Endothelial cell of umbilical vein (primary cell): ENCODE data around the gene NUDCD3. TPM values are rescaled to one million over a fixed set of nuclear protein-coding genes. Genes with fewer than 3 reads are reported as not detected.

Experiments used
- BruUV-seq: library from RNA; stranded (reverse); fragments of 400-500 nt; replicated peaks from 2 replicates; lab custom pipeline; 2021; lab: Mats Ljungman, UMichigan
- CTCF ChIA-PET: fragments of 300-600, 350-600 bp; sonication (Branson Sonifier 250); formaldehyde crosslinking; loops from one replicate; lab custom pipeline; 2021; ENCODE audit warnings: antibody characterized with exemption, inconsistent platforms; lab: Charles Lee
- POLR2A ChIA-PET: fragments of 300-600, 350-600 bp; sonication (Branson Sonifier 250); formaldehyde crosslinking; loops from one replicate; lab custom pipeline; 2021; ENCODE audit warnings: antibody characterized with exemption, inconsistent platforms; lab: Charles Lee
- DNase-seq: peaks from one replicate; pipeline ENCODE4 v3.0.0-alpha.2; 2011; ENCODE audit warnings: low read depth, low spot score
- FAIRE-seq: peaks from 2 replicates; lab custom pipeline; 2011; peaks lifted over from hg19 to GRCh38; lab: Jason Lieb, UNC
- H2AFZ ChIP-seq: 2 replicates; pipeline ENCODE4 v1.6.0; 2012; ENCODE audit warnings: low read depth, low read length, control low read depth, inconsistent platforms
- H3K27ac ChIP-seq: 2 replicates; pipeline ENCODE4 v1.5.1; 2011; ENCODE audit warnings: low read depth, mild to moderate bottlenecking, control low read depth, low read length, moderate library complexity; ENCODE audit not compliant: insufficient read depth
- H3K27me3 ChIP-seq, 2 experiments: 2 replicates each; pipeline versions ENCODE4 v1.6.0 to v1.6.1; 2011; ENCODE audit warnings: low read length in 2 of 2, mixed read lengths in 1 of 2; ENCODE audit not compliant: control insufficient read depth in 2 of 2, insufficient read depth in 2 of 2
- H3K36me3 ChIP-seq, 2 experiments: 2 replicates in 1 of 2; 3 replicates in 1 of 2; pipeline ENCODE4 v1.5.1; 2011; ENCODE audit warnings: low read length in 2 of 2, mild to moderate bottlenecking in 1 of 2, moderate library complexity in 1 of 2; ENCODE audit not compliant: control insufficient read depth in 2 of 2, insufficient read depth in 2 of 2; ENCODE audit errors: extremely low read depth in 1 of 2
- H3K4me1 ChIP-seq: 3 replicates; pipeline ENCODE4 v1.5.1; 2011; ENCODE audit warnings: mild to moderate bottlenecking, low read length; ENCODE audit not compliant: control insufficient read depth, insufficient read depth; ENCODE audit errors: extremely low read depth
- H3K4me2 ChIP-seq: 2 replicates; pipeline ENCODE4 v1.6.1; 2011; ENCODE audit warnings: low read length, control low read depth, mixed read lengths; ENCODE audit not compliant: insufficient read depth
- H3K4me3 ChIP-seq, 3 experiments: fragments of 200-600 bp in 1 of 3; sonication (generic), shearing (Covaris generic) in 1 of 3; replicated peaks in 1 of 3; 2 replicates each; pipeline ENCODE4 v1.5.1; 2011 to 2016; ENCODE audit warnings: control low read depth in 3 of 3, low read length in 3 of 3, mild to moderate bottlenecking in 2 of 3, inconsistent platforms in 1 of 3, low read depth in 1 of 3, moderate library complexity in 1 of 3; ENCODE audit not compliant: insufficient read depth in 1 of 3
- H3K79me2 ChIP-seq: 2 replicates; pipeline ENCODE4 v1.6.0; 2012; ENCODE audit warnings: low read length, inconsistent platforms; ENCODE audit not compliant: control insufficient read depth, insufficient read depth
- H3K9ac ChIP-seq: replicated peaks from 2 replicates; pipeline ENCODE3; 2011; ENCODE audit warnings: low read length, control low read depth; ENCODE audit not compliant: insufficient read depth; ENCODE audit errors: extremely low read depth
- H3K9me1 ChIP-seq: replicated peaks from 3 replicates; pipeline ENCODE4 v1.6.0; 2011; ENCODE audit warnings: mild to moderate bottlenecking, low read length; ENCODE audit not compliant: control insufficient read depth, insufficient read depth; ENCODE audit errors: extremely low read depth
- H3K9me3 ChIP-seq: replicated peaks from 2 replicates; pipeline ENCODE4 v1.5.1; 2012; ENCODE audit warnings: low read length, inconsistent platforms; ENCODE audit not compliant: control insufficient read depth, insufficient read depth
- H4K20me1 ChIP-seq: replicated peaks from 2 replicates; pipeline ENCODE3; 2011; ENCODE audit warnings: mild to moderate bottlenecking, low read length; ENCODE audit not compliant: control insufficient read depth, insufficient read depth; ENCODE audit errors: extremely low read depth
- CTCF ChIP-seq, 2 donors: IDR thresholded peaks; 1 replicate in 1 of 2; 2 replicates in 1 of 2; pipeline ENCODE4 v1.5.1; 2011; ENCODE audit warnings: low read length in 2 of 2, mild to moderate bottlenecking in 2 of 2, moderate library complexity in 2 of 2, control low read depth in 1 of 2, inconsistent platforms in 1 of 2, low read depth in 1 of 2; ENCODE audit not compliant: insufficient read depth in 1 of 2; ENCODE audit errors: extremely low read depth in 1 of 2
- EZH2 ChIP-seq: IDR thresholded peaks from 2 replicates; pipeline ENCODE4 v1.6.1; 2012; ENCODE audit warnings: borderline replicate concordance, low read depth, mild to moderate bottlenecking, moderate library complexity, low read length, inconsistent platforms; ENCODE audit not compliant: severe bottlenecking
- FOS ChIP-seq: IDR thresholded peaks from 2 replicates; pipeline ENCODE4 v1.6.1; 2011; ENCODE audit warnings: mild to moderate bottlenecking, low read length, moderate library complexity, borderline replicate concordance; ENCODE audit not compliant: insufficient read depth
- GATA2 ChIP-seq: IDR thresholded peaks from 2 replicates; pipeline ENCODE4 v1.7.0; 2011; ENCODE audit warnings: low read depth, mild to moderate bottlenecking, moderate library complexity, mixed read lengths, low read length; ENCODE audit not compliant: insufficient read length, insufficient read depth
- JUN ChIP-seq: IDR thresholded peaks from 2 replicates; pipeline ENCODE4 v1.6.1; 2011; ENCODE audit warnings: borderline replicate concordance, low read depth; ENCODE audit not compliant: insufficient read length, insufficient read depth
- MAX ChIP-seq: IDR thresholded peaks from 2 replicates; pipeline ENCODE4 v1.6.1; 2011; ENCODE audit not compliant: insufficient read depth, insufficient read length
- POLR2AphosphoS5 ChIP-seq: IDR thresholded peaks from 2 replicates; pipeline ENCODE4 v1.6.1; 2012; ENCODE audit warnings: low read depth, mild to moderate bottlenecking, control low read depth, low read length, moderate library complexity; ENCODE audit not compliant: insufficient read depth
- dilution Hi-C: fragments of 300-500 bp; cut with MboI; formaldehyde crosslinking; loops from one replicate; pipeline ENCODE4 v1.15.0; 2019; ENCODE audit warnings: low sequenced_read_pairs; ENCODE audit not compliant: extremely low pct_ligation_motif_present
- intact Hi-C: fragments of 100-400 bp; cut with micrococcal nuclease; formaldehyde crosslinking; loops from one replicate; pipeline ENCODE4 v1.10.0; 2022
- polyA plus RNA-seq, 4 experiments: library from polyadenylated mRNA; depleted of rRNA in 3 of 4; stranded (reverse) in 3 of 4; unstranded in 1 of 4; fragments of >200 nt; gene quantifications; 2 replicates each; pipeline versions ENCODE4 v1.2.1 to v1.2.3, GENCODE V29; 2011 to 2012; ENCODE audit warnings: missing spikeins in 1 of 4
- total RNA-seq: library from RNA; stranded (reverse); gene quantifications from 2 replicates; pipeline ENCODE4 v1.2.3, GENCODE V29; 2021

The NUDCD3 gene
- total and polyA plus RNA-seq, 2 donors (not counting 3 experiments of a cell fraction or from before 2014, with no cell fraction given) = 50.6 to 137 TPM

GRCh38 chr7:44473295-44473694 lies 17.2 kb downstream of the NUDCD3 start:
- peak overlapping the region; percentile 37 for H3K4me2 ChIP-seq
- H3K79me2 ChIP-seq = peaks cover 61% of the 10 kb centered on the region
- intact Hi-C loops = no loop called here
- H3K4me1 ChIP-seq = peaks cover 29% of the 10 kb centered on the region
- H3K4me3 ChIP-seq = no peak overlapping the region
- H3K27ac ChIP-seq = peak overlapping the region; percentile 22
- dilution Hi-C loops = no loop called here
- no TSS peak for BruUV-seq
- no peaks in the 10 kb centered on the region for H3K27me3 ChIP-seq
- H3K9ac ChIP-seq = no peak overlapping the region
- no peaks in the 10 kb centered on the region for H4K20me1 ChIP-seq
- TF ChIP-seq EZH2 (no peak), FOS (peak; percentile 12), MAX (no peak), POLR2AphosphoS5 (no peak), CTCF (IDR thresholded peaks at IDR 0.05; ENCODE audit: extremely low read depth in 1 of 2, insufficient read depth in 1 of 2, low read depth in 1 of 2, low read length in 2 of 2) (no peak), JUN (no peak), GATA2 (peak; percentile 40)
- FAIRE-seq = peak; percentile 64
- DNase-seq = no peak
- peaks cover 0 to 8% of the 10 kb centered on the region in 2 experiments for H3K36me3 ChIP-seq
- H3K9me1 ChIP-seq = no peaks in the 10 kb centered on the region
- ChIA-PET POLR2A (no interaction called here), CTCF (interaction anchor here (0.7 to 3.8 kb wide), 4 partner anchors 17 to 214 kb away, joined by 3 to 40 read pairs (median 4); no protein-coding TSS in a partner anchor)
- H3K9me3 ChIP-seq = no peaks in the 10 kb centered on the region
- H2AFZ ChIP-seq = no peak overlapping the region
